ENCODE data around the gene TUBG2.
"Not testable (repeated sequence)": the region's sequence is repeated elsewhere in the genome, so short reads cannot be mapped to it uniquely, and the experiment has no call there.

Gene TUBG2

GRCh38 chr17:42659079-42659931, at the start of gene TUBG2:
Gene TUBG2, plus strand, starts transcription at chr17:42659284. Its CDS starts 220 bp downstream, at chr17:42659504.
- peak; percentile 92 for DNase-seq

GRCh38 chr17:42609814-42610801, 49.0 kb upstream of the TUBG2 start:
- not testable (repeated sequence) for DNase-seq

GRCh38 chr17:42612013-42612412, 47.1 kb upstream of the TUBG2 start:
- no peak for DNase-seq

GRCh38 chr17:42613699-42614295, 45.3 kb upstream of the TUBG2 start:
- no peak for DNase-seq

GRCh38 chr17:42617956-42618431, 41.1 kb upstream of the TUBG2 start:
- DNase-seq: no peak

GRCh38 chr17:42618442-42619150, 40.5 kb upstream of the TUBG2 start:
- DNase-seq: peak; percentile 3

GRCh38 chr17:42621987-42622386, 37.1 kb upstream of the TUBG2 start:
- not testable (repeated sequence) for DNase-seq

- DNase-seq: no peak
These were observed 35.8 kb upstream of the TUBG2 start for GRCh38 chr17:42623271-42623670.

GRCh38 chr17:42623732-42624596, 35.1 kb upstream of the TUBG2 start:
- peak; percentile 6 for DNase-seq

- not testable (repeated sequence) for DNase-seq
These were observed 31.9 kb upstream of the TUBG2 start for GRCh38 chr17:42627032-42627764.

GRCh38 chr17:42629411-42630009, 29.6 kb upstream of the TUBG2 start:
- DNase-seq: no peak

- DNase-seq: no peak
These were observed 26.1 kb upstream of the TUBG2 start for GRCh38 chr17:42632949-42633444.

GRCh38 chr17:42639525-42640113, 19.5 kb upstream of the TUBG2 start:
- no peak for DNase-seq

GRCh38 chr17:42640121-42640520, 19.0 kb upstream of the TUBG2 start:
- DNase-seq: no peak

- DNase-seq: no peak
These were observed 16.7 kb upstream of the TUBG2 start for GRCh38 chr17:42642336-42642735.

GRCh38 chr17:42647778-42648177, 11.3 kb upstream of the TUBG2 start:
- DNase-seq: no peak

- DNase-seq: no peak
These were observed 7.7 kb upstream of the TUBG2 start for GRCh38 chr17:42651392-42651791.

- DNase-seq: peak; percentile 81
These were observed 5.6 kb upstream of the TUBG2 start for GRCh38 chr17:42653179-42654124.

All from fibroblast of upper back skin (primary cell).